ENCODE results near the gene RAP2B. TPM values are rescaled to one million over a fixed set of nuclear protein-coding genes. Genes with fewer than 3 reads are reported as not detected.
"Not testable (repeated sequence)": the region's sequence is repeated elsewhere in the genome, so short reads cannot be mapped to it uniquely, and the experiment has no call there.

The RAP2B gene
- 10 to 100 TPM in 2 of 4 donors, 1 to 10 TPM in 2; 5.0 to 12.7 (median 10.1) TPM for total RNA-seq

DNA sequence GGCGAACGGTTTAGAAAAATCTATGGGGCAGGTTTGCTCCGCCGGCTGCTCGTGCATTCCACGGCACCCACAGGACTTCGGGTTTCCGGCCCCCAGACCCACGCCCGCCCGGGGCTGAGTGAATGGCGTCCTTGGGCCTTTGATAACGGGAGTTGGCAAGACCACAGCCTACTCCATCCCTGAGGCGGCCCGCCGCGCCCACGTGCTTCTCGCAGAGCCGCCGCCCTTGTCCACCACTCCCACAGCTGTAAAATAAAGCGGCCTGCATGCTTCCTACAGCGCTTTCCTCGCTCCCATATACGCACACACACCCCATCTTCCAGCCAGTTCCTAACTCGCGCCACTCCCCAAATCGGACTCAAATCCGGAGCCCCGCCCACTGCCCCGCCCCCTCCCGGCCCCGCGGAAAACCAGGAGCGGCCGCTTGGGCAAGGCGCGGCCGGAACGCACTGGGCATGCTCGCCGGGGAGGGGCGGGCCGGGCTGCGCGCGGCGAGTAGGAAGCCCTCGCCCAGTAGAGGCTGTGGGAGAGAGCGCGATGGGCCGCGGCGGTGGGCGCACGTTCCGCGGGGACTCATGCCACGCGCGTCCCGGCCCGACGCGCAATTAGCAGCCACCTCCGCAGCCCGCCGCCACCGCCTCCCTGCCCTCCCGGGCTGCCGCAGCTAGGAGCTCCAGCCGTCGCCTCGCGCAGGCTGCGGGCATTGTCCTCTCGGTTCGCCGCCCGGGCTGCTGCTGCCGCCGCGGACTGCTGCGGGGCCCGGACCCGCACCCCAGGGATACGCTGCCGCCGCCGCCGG, at the start of gene RAP2B:
Gene RAP2B, plus strand, starts transcription at position 513 of the 799 bp plus-strand sequence. CDS start 468 bp downstream, outside the sequence.
- TF ChIP-seq CTCF (IDR thresholded peaks at IDR 0.05) (peak in 2 of 6 experiments; percentile 5 to 23), POLR2A (IDR thresholded peaks at IDR 0.05) (peak; percentile 93 to 98)
- peak within 1 kb of the TSS; percentile 85 to 95 (median 90) for H3K4me3 ChIP-seq
- H3K9me3 ChIP-seq = no peaks in the 10 kb centered on the region
- peak; percentile 99 for DNase-seq
- H3K4me1 ChIP-seq = peaks cover 0 to 48% (median 0%) of the 10 kb centered on the region in 4 donors
- peak within 1 kb of the TSS; percentile 90 to 96 (median 94) for H3K27ac ChIP-seq
- no peaks in the 10 kb centered on the region for H3K27me3 ChIP-seq
- H3K36me3 ChIP-seq = no peaks in the 10 kb centered on the region

DNA sequence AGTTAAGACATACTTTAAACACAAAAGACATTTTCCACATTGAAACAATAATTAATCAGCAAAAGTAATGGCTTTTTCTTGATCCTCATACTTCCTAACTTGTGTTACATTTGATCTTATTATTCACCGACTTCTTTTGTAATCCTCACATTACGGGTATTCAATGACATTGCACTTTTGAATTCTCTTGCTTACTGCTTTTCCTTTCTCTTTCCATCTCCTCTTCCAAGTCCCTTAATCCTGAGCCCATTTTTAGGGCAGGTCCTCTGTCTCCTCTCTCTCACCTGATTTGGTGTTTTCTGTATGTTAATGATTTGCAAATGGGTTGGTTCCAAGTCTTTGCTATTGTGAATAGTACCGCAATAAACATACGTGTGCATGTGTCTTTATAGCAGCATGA, 48.5 kb upstream of the RAP2B start:
- no peak for TF ChIP-seq POLR2A (IDR thresholded peaks at IDR 0.05)
- TF ChIP-seq CTCF (IDR thresholded peaks at IDR 0.05) = no peak
- Histone ChIP-seq H3K4me1 (no peaks in the 10 kb centered on the region), H3K36me3 (no peaks in the 10 kb centered on the region), H3K27me3 (no peaks in the 10 kb centered on the region), H3K9me3 (no peaks in the 10 kb centered on the region), H3K4me3 (no peak overlapping the region), H3K27ac (no peak overlapping the region)
- DNase-seq = no peak

DNA sequence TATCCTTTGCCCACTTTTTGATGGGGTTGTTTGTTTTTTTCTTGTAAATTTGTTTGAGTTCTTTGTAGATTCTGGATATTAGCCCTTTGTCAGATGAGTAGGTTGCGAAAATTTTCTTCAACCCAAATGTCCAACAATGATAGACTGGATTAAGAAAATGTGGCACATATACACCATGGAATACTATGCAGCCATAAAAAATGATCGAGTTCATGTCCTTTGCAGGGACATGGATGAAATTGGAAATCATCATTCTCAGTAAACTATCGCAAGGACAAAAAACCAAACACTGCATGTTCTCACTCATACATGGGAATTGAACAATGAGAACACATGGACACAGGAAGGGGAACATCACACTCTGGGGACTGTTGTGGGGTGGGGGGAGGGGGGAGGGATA, 47.8 kb upstream of the RAP2B start:
- H3K4me1 ChIP-seq, H3K36me3 ChIP-seq, H3K27me3 ChIP-seq, DNase-seq, H3K27ac ChIP-seq, H3K4me3 ChIP-seq, H3K9me3 ChIP-seq: not testable (repeated sequence)

DNA sequence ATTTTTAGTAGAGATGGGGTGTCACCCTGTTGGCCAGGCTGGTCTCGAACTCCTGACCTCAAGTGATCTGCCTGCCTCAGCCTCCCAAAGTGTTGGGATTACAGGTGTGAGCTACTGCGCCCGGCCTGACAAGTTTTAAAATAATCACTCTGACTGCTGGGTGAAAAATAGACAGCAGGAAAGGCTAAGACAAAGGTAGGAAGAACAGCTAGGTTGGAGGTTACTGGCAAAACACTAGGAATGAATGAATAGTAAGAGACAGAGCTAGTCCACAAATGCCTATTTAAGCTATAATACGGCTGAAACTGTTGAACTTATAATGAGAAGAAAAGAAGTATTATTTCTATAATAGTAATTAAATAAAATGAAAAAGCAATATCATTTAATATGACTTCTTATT, 46.7 kb upstream of the RAP2B start:
- Histone ChIP-seq H3K4me3 (no peak overlapping the region), H3K27ac (no peak overlapping the region), H3K36me3 (no peaks in the 10 kb centered on the region), H3K4me1 (no peaks in the 10 kb centered on the region), H3K27me3 (no peaks in the 10 kb centered on the region), H3K9me3 (no peaks in the 10 kb centered on the region)
- TF ChIP-seq CTCF (IDR thresholded peaks at IDR 0.05) = no peak
- no peak for TF ChIP-seq POLR2A (IDR thresholded peaks at IDR 0.05)
- DNase-seq = no peak

DNA sequence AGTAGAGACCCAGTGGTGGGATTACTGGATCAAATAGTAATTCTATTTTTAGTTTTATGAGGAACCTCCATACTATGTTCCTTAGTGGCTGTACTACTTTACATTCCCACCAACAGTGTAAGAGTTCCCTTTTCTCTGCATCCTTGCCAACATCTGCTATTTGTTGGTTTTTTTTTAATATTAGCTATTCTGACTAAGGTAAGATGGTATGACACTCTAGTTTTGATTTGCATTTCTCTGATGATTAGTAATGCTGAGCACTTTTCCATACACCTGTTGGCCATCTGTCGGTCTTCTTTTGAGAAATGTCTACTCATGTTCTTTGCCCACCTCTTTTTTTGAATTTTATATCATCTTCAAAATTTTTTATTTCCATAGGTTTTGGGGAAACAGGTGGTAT, 34.2 kb upstream of the RAP2B start:
- no peaks in the 10 kb centered on the region for H3K9me3 ChIP-seq

More for the DNA sequence above, 34.2 kb upstream of the RAP2B start:
- H3K4me1 ChIP-seq = no peaks in the 10 kb centered on the region
- DNase-seq = no peak
- no peaks in the 10 kb centered on the region for H3K27me3 ChIP-seq
- no peak for TF ChIP-seq CTCF (IDR thresholded peaks at IDR 0.05)
- TF ChIP-seq POLR2A (IDR thresholded peaks at IDR 0.05) = no peak
- no peak overlapping the region for H3K4me3 ChIP-seq
- H3K36me3 ChIP-seq = no peaks in the 10 kb centered on the region
- no peak overlapping the region for H3K27ac ChIP-seq

Data from Peyer's patch (tissue), 4 donors.